Measurements from ENCODE around the gene UBXN6.

The UBXN6 gene

GRCh38 chr19:4455719-4456475, 1.7 kb downstream of the UBXN6 start:
- DNase-seq (ENCODE audit: low read depth), result peak; percentile 84

DNA sequence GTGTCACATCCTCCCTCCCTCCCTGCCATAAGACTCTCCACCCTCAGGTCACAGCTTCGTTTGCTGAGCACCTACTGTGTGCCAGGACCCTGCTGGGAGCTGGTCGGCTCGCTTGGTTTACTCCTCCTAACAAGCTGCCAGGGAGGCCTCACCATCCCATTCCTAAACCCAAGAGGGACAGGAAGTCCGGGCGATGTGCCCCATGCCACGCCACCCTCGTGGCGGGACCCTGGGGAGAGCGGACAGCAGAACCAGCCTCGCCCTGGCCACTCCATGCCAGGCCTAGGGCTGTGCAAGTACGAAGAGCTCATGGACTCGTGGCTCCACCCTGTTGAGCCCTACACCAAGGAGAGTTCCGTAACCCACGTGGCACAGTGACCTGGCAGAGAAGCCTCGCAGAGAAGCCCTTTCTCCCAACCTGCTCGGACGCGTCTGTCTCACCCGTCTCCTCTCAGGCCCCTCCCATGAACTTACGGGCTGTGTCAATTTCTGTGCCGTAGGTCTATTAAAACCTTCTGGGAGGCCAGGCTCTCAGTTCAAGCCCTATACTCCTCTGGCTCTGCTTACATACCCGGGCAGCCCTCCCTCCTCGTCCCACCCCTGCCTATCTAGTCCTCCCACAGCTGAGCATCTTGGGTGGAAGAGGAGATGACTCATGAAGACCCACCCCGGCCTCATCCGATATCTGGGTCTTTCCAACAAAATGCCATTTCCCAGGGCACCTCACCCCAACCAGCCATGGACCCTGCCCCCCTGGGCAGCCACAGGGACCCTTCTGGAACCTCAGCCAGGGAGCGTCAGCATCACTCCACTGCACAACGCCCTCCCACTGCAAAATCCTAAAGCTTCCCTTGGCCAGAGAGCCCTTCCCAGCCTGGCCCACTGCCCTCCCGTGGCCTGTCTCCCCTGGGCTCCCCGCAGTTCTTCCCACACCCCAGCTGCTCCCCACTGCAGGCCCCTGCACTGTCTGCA, 2.6 kb downstream of the UBXN6 start:
- DNase-seq (ENCODE audit: low read depth), result peak; percentile 79

- DNase-seq (ENCODE audit: low read depth), result no peak
Measured at GRCh38 chr19:4453232-4454179, 4.1 kb downstream of the UBXN6 start.

DNA sequence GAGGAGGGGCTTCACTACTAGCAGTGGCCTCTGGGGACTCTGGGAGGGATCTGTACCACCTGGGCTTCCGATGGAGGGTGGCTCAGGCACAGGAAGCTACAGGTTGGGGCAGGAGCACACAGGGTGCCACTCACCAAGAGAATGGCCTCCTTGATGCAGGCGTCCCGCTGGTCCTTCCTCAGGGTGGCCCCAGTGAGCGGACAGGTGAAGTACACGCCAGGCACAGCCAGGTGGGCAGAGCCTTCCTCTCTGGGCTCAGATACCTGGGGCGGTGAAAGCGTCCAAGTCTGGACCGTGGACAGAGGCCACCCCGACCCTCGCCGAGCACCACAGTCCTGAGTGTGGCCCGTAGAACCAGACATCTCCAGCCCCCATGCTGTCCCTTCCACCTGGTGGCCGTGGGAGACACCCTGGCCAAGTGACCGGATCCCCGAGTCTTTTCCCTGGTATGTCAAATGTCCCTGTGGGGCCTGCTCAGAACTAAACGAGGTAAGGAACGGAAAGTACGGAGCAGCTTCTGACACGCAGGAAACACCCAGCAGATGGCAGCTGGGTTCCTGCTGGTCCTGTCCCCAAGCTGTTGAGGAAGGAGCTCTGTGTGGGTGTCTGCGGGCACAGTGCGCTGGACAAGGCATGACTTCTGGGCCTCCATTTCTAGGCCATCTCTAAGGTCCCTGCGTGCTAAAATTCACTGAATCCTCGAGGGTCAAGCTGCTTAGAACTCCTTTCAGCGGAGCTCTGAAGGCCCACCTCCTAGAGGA, 5.2 kb downstream of the UBXN6 start:
- DNase-seq (ENCODE audit: low read depth), result no peak

DNA sequence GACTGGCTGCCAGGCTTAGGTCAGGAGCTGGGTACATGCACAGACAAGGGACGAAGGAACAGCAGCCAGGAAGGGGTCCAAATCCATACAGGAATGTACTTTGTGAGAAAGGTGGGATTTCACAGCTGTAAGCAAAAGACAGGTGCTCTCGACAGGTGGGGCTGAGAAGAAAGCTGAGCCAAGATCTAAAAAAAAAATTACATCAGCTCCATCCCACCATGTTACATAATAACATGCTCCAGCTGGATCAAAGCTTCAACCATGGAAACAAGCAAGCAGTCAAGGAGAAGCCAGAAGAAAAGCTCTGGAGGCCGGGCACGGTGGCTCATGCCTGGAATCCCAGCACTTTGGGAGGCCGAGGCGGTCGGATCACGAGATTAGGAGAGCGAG, 8.0 kb downstream of the UBXN6 start:
- DNase-seq (ENCODE audit: low read depth), result no peak

DNA sequence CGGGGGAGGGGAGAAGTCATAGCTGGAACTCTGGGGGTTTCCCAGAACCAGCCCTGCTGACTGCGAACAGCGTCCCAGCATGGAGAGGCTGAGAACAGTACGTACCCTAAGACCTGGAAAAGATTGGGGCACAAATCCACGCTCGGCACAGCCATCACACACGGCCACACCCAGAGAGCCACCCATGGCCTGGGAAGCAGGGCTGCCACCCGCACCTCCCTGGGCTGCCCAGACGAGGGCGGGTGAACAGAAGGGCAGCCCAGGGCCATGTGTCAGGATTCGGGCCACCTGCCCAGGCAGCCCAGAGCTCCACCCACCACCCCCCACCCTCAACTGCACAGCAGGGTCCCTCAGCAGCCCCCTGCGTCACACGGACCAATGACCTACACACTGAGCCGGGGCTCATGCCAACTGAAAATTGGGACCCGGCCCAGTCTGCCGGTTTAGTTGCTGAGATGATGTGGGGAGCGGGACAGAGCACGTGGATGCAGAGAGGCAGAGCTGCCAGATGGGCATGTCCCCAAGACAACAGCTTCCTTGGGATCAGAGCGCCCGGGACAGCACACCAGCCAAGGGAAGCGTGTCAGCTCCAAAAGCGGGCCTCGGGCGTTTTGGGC, 8.5 kb downstream of the UBXN6 start:
- no peak for DNase-seq (ENCODE audit: low read depth)

DNA sequence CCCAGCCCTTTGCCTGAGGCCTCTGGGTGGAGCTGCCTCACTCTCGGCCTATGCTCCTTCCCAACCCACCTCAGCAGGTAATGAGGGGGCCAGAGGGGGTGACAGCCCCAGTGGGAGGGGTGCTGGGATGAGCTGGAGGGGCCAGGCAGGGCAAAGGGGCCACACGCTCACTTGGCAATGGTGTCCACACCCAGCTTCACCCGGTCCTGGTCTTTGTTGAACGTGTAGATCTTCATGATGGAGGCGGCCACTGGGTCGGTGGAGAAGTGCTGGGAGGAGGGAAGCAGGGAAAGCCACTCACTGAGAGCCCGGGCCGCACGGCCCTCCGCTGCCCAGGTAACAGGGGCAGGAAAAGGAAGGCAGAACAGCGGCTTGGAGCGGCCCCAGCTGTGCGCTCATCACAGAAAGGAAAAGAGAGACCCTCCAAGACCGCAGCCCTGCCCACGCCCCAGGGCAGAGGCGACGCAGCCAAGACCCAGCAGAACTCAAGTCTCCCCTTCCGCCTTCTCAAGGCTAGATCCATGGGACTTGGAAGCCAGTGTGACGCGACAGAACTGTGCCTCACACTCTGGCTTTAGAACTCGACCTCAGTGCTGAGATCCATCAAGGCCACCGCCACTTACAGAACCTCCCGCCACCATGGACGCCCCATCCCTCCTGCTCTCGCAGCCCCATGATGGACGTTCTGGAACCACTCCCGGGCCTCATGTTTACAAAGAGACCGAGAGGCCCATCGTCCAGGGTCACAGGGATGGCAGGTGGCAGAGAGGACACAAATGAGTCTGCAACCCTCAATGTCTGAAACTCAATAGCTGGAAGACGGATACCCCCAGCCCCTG, 9.2 kb downstream of the UBXN6 start:
- DNase-seq (ENCODE audit: low read depth), result no peak

- DNase-seq (ENCODE audit: low read depth), result no peak
Measured at GRCh38 chr19:4447327-4448146, 10.1 kb downstream of the UBXN6 start.

DNA sequence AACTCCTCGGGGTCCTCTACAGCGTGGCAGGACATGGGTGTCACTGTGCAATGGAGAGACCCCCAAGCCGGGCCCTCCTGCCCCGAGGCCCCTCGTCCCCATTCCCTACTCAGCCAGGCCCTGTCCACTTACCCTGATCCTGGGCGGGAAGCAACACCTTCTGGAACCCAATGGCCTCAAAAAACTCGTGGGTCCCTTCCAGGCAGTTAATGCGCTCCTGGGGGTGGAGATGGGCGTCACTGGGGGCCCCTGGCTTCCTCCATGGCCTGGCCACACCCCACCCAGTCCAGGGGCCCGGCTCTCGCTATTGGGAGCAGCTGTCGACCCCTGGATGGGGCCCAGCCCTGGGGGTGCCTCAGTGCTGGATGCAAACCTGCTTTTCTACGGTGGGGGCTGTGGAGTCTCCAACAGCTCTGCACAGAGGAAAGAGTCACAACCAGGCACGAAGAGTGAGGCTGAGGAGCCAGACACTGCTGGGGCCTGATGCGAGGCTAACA, 10.8 kb downstream of the UBXN6 start:
- no peak for DNase-seq (ENCODE audit: low read depth)

- no peak for DNase-seq (ENCODE audit: low read depth)
Measured at GRCh38 chr19:4445963-4446703, 11.5 kb downstream of the UBXN6 start.

- DNase-seq (ENCODE audit: low read depth), result peak; percentile 60
Measured at GRCh38 chr19:4444765-4445741, 12.5 kb downstream of the UBXN6 start.

DNA sequence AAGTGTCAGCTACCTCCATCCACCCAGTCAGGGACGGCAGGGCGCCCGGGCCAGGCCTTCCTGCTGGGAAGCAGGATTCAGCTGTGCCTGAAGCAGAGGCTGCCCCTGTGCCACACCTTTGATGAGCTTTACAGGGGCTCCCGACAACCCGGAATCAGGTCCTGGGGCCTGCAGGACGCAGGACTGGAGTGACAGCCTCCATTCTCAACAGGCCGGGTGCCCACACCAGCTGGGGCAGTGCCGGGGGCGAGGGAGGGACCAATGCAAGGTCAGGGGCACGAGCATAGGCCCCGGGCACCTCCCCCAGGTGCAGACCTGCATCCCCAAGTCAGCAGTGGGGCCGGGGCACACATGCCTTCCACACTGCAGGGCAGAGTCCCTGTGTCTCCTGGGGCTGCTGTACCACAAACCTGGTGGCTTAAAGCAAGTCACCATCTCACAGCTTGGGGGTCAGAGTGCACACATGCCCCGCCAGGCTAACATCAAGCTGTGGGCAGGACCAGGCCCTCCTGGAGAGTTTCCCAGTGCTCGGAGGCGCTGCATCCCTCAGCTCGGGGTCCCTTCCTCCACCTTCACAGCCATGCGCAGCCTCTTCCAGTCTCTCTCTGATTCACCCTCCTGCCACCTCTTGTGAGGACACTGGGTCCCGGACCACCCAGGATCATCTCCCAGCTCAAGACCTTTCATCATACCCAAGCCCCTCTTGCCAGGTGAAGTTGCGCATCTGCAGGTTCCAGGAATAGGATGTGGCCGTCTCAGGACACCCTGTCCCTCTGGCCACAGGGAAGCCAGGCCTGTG, 13.4 kb downstream of the UBXN6 start:
- DNase-seq (ENCODE audit: low read depth), result no peak

DNA sequence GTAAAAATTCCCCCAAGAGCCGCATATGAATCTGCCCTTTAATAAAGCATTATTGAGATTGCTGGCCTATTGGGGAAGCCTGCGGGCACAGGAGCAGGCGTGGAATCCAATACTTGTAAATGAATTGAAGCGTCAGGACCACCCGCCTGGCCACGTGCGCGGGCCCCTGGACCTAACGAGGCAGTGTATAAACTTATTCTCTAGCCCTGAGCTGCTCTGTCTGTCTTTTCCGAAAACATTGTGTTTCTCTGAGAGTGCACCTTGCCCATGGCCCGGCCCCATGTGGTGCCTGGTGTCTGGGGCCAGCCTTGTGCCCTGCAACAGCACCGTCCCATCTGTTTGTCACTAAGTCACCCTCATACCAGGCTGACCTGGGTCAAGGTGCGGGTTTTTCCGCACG, 14.4 kb downstream of the UBXN6 start:
- DNase-seq (ENCODE audit: low read depth), result no peak

DNA sequence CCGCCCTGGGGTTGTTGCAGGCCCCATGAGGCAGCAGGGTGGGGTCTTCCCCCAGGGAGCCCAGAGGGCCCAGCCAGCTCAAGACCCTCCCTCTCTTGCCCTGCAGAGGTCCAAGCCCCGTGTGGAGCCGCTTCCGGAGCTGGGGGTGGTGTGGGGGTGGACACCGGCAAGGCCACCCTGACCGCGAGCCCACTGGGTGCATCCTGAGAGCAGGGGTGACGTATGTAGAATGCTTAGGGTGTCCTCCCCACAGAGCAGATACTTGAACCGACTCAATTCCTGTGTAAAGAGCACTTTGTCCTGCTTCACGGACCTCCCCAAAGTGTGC, 14.8 kb downstream of the UBXN6 start:
- no peak for DNase-seq (ENCODE audit: low read depth)

- no peak for DNase-seq (ENCODE audit: low read depth)
Measured at GRCh38 chr19:4441994-4442818, 15.4 kb downstream of the UBXN6 start.
